ENCODE data around the gene MED20. TPM values are rescaled to one million over a fixed set of nuclear protein-coding genes. Genes with fewer than 3 reads are reported as not detected.

MED20 gene
- total and polyA plus RNA-seq, 9 donors = 7.2 to 20.0 (median 13.1) TPM

- H3K9me3 ChIP-seq = no peaks in the 10 kb centered on the region
- H3K4me3 ChIP-seq = peak overlapping the region; percentile 61
- 8 to 13% (median 8%) methylated on average over 26 to 27 of the region's 27 CpGs for WGBS, 3 donors
- DNase-seq = peak in 2 of 5 donors; percentile 17 to 20
- H3K27me3 ChIP-seq = no peaks in the 10 kb centered on the region
- peak overlapping the region in 1 of 2 donors; percentile 31 for H3K27ac ChIP-seq
- intact Hi-C loops (cut with DNase I) = loop anchor here (5.0 to 10.0 kb wide), 3 partner anchors 102 to 155 kb away; partner anchors contain the start of genes PRICKLE4 (in 1 of the 4) and TOMM6 (in 1 of the 4)
- H3K4me1 ChIP-seq (ENCODE audit: insufficient read depth) = peaks cover 10% of the 10 kb centered on the region
- TF ChIP-seq EP300 (IDR thresholded peaks at IDR 0.05) (no peak), CTCF (IDR thresholded peaks at IDR 0.05) (no peak), POLR2A (IDR thresholded peaks at IDR 0.05) (no peak)
- no peaks in the 10 kb centered on the region for H3K36me3 ChIP-seq
Observed at GRCh38 chr6:41939848-41940758, 19.2 kb upstream of the MED20 start.

GRCh38 chr6:41939176-41939847 is 18.4 kb upstream of the MED20 start:
- Histone ChIP-seq H3K27me3 (no peaks in the 10 kb centered on the region), H3K4me3 (no peak overlapping the region), H3K4me1 (ENCODE audit: insufficient read depth) (peaks cover 10% of the 10 kb centered on the region), H3K9me3 (no peaks in the 10 kb centered on the region), H3K27ac (peak overlapping the region in 1 of 2 donors; percentile 31), H3K36me3 (no peaks in the 10 kb centered on the region)
- peak; percentile 38 to 70 (median 58) for DNase-seq
- no peak for TF ChIP-seq CTCF (IDR thresholded peaks at IDR 0.05)
- TF ChIP-seq EP300 (IDR thresholded peaks at IDR 0.05) = no peak
- intact Hi-C loops (cut with DNase I) = loop anchor here in 3 of 4 donors (5.0 to 10.0 kb wide), 3 partner anchors 103 to 155 kb away; partner anchors contain the start of genes PRICKLE4 (in 1 of the 3) and TOMM6 (in 1 of the 3)
- WGBS, 3 donors = 22 to 37% (median 28%) methylated on average over 11 of the region's 11 CpGs

GRCh38 chr6:41938590-41939175 is 17.7 kb upstream of the MED20 start:
- Histone ChIP-seq H3K27me3 (no peaks in the 10 kb centered on the region), H3K9me3 (no peaks in the 10 kb centered on the region), H3K4me1 (ENCODE audit: insufficient read depth) (peaks cover 10% of the 10 kb centered on the region), H3K36me3 (no peaks in the 10 kb centered on the region), H3K4me3 (no peak overlapping the region), H3K27ac (peak overlapping the region in 1 of 2 donors; percentile 31)
- intact Hi-C loops (cut with DNase I) = loop anchor here in 3 of 4 donors (5.0 to 10.0 kb wide), 3 partner anchors 104 to 154 kb away; partner anchors contain the start of genes PRICKLE4 (in 1 of the 3) and TOMM6 (in 1 of the 3)
- TF ChIP-seq POLR2A (IDR thresholded peaks at IDR 0.05) (no peak), CTCF (IDR thresholded peaks at IDR 0.05) (no peak), EP300 (IDR thresholded peaks at IDR 0.05) (no peak)
- DNase-seq = peak in 1 of 5 donors; percentile 37
- WGBS, 3 donors = 51 to 57% (median 56%) methylated on average over 5 of the region's 5 CpGs
